DMS 273 treated with DMSO at 0.1 percent for 48 hours (cell line): ENCODE data around the gene GPA33.
A peak's percentile ranks its signal among the peaks of the same experiment; 100 is the strongest.

ENCODE experiments used
- DNase-seq: peaks from one replicate; lab custom pipeline; 2025; lab: John Stamatoyannopoulos, UW

GPA33 gene

GRCh38 chr1:167086033-167086432, 4.1 kb downstream of the GPA33 start:
- DNase-seq, result no peak

GRCh38 chr1:167084757-167085156, 5.4 kb downstream of the GPA33 start:
- no peak for DNase-seq

- no peak for DNase-seq
Observed at GRCh38 chr1:167083871-167084270, 6.3 kb downstream of the GPA33 start.

- DNase-seq, result no peak
Observed at GRCh38 chr1:167083066-167083665, 7.0 kb downstream of the GPA33 start.

- DNase-seq, result no peak
Observed at GRCh38 chr1:167082511-167083027, 7.6 kb downstream of the GPA33 start.

- DNase-seq, result no peak
Observed at GRCh38 chr1:167081594-167082156, 8.5 kb downstream of the GPA33 start.

- DNase-seq, result no peak
Observed at GRCh38 chr1:167077868-167078210, 12.3 kb downstream of the GPA33 start.

- no peak for DNase-seq
Observed at GRCh38 chr1:167077128-167077867, 12.9 kb downstream of the GPA33 start.

GRCh38 chr1:167076136-167076710, 14.0 kb downstream of the GPA33 start:
- no peak for DNase-seq

GRCh38 chr1:167071286-167071685, 18.9 kb downstream of the GPA33 start:
- DNase-seq, result no peak

- DNase-seq, result no peak
Observed at GRCh38 chr1:167068761-167069160, 21.4 kb downstream of the GPA33 start.

- no peak for DNase-seq
Observed at GRCh38 chr1:167067904-167068303, 22.3 kb downstream of the GPA33 start.

GRCh38 chr1:167066333-167067122, 23.6 kb downstream of the GPA33 start:
- DNase-seq, result peak; percentile 33

- DNase-seq, result no peak
Observed at GRCh38 chr1:167065471-167065870, 24.7 kb downstream of the GPA33 start.

- DNase-seq, result no peak
Observed at GRCh38 chr1:167064621-167065020, 25.6 kb downstream of the GPA33 start.

GRCh38 chr1:167061073-167061464, 29.1 kb downstream of the GPA33 start:
- DNase-seq, result no peak

GRCh38 chr1:167060141-167061072, 29.8 kb downstream of the GPA33 start:
- no peak for DNase-seq

- DNase-seq, result no peak
Observed at GRCh38 chr1:167059809-167060107, 30.4 kb downstream of the GPA33 start.

- no peak for DNase-seq
Observed at GRCh38 chr1:167059045-167059808, 30.9 kb downstream of the GPA33 start.

- DNase-seq, result peak; percentile 66
Observed at GRCh38 chr1:167057241-167057688, 32.9 kb downstream of the GPA33 start.
